NCI-H82 (cell line): ENCODE measurements around the gene GFPT2.
"Not testable (repeated sequence)": the region's sequence is repeated elsewhere in the genome, so short reads cannot be mapped to it uniquely, and the experiment has no call there.

ENCODE experiments used
- DNase-seq: peaks from one replicate; lab custom pipeline; 2025; lab: John Stamatoyannopoulos, UW

Gene GFPT2

GRCh38 chr5:180304016-180304292, 49.2 kb downstream of the GFPT2 start:
- no peak for DNase-seq

- DNase-seq = no peak
These were observed 49.7 kb downstream of the GFPT2 start for GRCh38 chr5:180303226-180304015.

- no peak for DNase-seq
These were observed 50.9 kb downstream of the GFPT2 start for GRCh38 chr5:180302256-180302655.

- DNase-seq = no peak
These were observed 51.9 kb downstream of the GFPT2 start for GRCh38 chr5:180301253-180301652.

DNA sequence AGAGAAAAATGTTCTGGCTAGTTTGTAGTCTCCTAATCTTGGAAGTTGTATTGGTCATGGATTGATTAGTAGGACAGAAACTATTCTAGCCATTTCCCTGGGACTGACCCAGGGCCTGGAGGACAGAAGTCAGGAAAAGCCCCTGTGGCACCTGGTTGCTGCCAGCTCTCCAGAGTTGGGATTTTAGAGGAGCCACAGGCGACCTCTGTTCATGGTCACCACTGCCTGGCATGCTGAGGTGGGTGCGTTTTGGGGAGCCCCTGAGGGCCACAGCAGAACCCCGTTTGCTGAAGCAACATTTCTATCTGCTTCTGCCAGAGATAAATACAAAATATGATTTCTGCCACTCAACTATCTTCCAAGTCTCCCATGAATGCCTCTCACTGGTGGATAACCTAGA, 53.6 kb downstream of the GFPT2 start:
- DNase-seq = no peak

DNA sequence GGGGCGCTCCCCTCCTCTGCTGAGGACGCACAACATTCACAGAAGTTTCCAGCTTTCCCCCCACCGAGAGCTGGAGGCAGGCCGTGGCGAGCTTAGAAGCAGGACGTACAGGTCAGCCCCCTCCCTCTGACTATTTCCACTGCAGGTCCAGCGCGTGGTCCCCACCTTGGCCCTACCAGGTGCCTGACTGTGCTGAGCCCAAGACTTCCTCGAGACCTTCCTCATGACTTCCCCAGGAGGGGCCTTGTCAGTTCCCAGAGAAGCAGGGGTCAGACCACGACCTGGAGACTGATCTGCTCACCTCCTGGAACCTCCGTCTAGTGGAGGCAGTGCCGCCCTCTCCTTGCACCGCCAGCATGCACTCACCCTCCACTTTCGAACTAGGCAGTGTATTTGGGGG, 54.1 kb downstream of the GFPT2 start:
- not testable (repeated sequence) for DNase-seq

DNA sequence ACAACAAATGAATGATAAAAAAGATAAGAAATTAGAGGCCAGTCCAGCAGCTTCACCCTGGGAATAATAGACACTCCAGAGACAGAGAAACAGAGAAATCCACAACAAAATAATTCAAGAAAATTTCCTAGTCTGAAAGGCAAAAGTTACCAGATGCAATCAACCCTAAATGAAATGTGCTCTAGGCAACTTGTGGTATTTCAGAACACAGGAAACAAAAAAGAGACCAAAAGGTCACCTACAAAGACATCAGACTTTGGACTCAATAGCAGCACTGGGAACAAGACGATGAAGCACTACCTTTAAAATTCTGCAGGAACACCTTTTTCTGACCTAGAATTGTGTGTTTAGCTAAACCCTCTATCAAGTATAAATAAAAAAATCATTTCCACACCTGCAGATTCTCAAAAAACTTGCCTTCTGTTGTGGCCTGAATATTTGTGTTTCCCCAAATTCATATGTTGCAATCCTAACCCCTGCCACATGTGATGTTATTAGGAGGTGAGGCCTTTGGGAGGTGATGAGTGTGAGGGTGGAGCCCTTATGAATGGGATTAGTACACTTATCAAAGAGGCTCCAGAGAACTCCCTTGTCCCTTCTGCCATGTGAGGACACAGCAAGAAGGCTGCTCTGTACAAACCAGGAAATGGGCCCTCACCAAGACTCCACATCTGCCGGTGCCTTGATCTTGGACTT, 55.4 kb downstream of the GFPT2 start:
- DNase-seq = peak; percentile 11

DNA sequence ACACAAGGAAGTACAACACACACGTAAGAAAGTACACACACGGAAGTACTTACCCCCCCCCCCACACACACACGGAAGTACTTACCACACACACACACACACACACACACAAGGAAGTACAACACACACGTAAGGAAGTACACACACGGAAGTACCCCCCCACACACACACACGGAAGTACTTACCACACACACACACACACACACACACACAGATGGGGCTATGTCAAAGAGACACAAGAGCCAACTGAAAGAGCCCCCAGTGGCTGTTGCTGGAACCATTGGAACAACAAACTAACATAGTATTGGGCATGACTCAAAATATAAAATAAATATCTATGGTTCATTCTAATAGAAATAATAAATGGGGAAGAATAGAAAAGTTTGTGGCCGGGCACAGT, 56.4 kb downstream of the GFPT2 start:
- DNase-seq = no peak

DNA sequence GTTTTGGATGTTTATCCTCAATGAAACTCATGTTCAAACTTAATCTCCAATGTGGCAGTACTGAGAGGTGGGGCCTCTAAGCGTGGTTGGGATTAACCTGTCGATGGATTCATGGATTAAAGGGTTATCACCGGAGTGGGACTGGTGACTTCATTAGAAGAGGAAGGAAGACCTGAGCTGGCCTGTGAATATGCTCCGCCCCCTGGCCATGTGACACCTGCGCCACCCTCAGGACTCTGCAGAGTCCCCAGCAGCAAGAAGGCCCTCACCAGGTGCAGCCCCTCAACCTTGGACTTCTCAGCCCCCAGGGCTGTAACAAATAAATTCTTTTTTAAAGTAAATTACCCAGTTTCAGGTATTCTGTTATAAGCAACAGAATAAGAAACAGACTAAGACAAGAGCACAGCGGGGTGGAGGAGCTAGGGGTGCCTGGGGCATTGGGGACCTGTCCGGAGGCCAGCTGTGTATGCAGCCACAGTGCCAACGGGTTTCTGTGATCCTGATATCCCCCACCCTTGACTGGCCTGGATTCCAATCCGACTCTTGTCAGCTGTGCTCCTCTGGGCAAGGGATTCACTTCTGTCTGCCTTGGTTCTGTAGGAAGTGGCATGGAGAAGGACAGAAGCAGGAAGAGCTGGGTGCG, 58.1 kb downstream of the GFPT2 start:
- peak; percentile 44 for DNase-seq

GRCh38 chr5:180294411-180294810, 58.7 kb downstream of the GFPT2 start:
- DNase-seq = no peak

DNA sequence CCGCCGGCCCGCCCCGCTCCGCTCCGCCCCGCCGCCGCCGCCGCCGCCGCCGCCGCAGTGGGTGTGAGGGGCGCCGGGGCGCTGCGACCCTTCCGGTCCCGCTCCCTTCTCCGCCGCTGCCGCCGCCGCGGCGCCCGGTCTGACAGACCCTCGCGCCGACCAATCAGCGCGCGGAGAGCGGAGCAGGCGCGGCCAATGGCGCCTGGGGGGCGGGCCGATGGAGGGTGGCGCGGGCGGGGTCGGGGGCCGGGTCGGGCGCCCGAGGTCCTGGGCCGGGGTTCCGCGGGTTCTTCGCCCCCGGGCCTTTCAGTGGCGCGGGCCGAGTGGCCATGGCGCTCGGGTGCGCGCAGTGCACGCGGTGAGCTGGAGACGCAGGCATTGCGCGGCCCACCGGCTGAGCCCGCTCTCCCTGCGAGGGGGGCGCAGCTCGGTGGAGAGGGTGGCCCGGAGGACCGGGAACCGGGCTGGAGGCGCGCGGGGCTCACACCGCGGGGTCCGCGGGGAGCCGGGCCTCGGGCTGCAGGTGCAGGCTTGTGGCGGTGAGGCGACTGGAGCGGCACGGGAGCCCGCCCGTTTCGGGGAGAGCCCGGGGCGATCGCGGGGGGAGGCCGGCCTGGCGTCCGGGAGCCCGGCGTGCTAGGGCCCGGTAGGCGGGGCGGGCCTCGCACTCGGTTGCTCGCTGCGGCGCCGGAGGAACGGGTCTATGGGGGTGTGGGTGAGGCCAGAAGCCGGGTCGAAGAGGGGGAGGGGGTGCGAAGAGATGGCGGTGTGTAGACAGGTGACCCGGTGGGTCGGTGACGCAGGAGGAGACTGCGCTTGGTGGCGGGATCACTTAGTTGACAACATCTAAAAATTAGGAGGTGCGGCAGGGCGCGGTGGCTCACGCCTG, 60.9 kb downstream of the GFPT2 start, which contains the start of gene MAPK9:
TSS of gene MAPK9 (minus strand) at position 141 of the 889 bp plus-strand sequence. CDS start 11,522 bp downstream, outside the sequence.
- DNase-seq = peak; percentile 88

DNA sequence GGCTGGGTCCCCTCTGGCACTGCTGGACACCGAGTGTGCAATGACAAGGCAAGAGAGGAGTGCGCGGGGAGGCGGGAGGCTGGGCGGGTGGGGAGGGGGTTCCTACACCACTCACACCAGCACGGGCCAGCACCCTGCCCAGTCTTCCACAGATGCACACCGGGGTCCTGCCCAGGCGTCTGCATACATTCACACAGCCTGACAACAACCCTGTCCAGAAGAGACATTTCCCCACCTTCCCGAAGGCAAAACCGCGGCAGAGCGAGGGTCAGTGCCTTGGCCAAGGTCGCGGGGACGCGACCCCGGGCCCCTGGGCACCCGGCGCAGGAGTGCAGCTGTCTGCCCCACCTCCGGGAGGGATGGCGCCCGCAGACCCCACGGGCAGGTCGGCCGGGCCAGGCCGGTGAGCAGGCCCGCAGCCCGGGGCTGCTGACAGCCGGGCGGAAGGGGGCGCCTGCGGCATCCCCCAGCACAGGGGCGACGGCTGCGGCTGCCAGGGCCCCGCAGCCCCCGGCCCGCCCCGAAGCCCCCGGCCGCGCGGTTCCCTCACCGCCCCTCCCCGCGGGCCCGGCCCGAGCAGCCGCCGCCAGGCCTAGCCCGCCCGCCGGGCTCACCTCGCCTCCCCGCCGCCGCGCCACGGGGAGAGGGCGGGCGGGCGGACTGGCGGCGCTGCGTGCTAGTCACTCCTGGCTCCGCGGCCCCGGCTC, 61.7 kb downstream of the GFPT2 start:
- peak; percentile 23 for DNase-seq

DNA sequence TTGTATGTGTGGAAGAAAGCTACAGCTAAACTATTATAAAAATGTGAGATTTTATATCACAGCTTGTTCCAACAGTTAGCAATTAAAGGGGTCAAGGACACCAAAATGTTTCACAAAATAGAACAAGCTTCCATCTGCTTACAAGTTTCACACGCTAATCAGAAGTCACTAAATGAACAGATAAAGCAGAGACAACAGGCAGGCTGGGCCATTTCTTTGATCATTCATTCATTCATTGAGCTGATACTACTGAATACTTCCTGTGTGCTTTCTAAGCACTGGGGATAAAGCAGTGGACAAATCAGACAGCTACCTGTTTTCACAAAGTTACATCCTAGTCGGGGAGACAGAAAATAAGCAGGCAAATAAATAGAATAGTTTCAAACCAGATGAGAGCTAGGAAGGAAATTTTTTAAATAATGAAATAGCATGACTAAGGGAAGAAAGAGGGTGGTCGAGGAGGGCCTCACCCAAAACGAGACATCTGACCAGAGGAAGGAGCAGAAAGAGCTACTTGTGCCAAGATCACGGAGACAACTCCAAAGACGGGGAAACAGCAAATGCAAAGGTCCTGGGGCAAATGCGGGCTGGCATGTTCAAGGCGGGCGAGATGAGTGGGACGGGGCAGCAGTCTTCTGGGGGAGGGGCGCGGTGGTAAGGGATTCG, 62.4 kb downstream of the GFPT2 start:
- no peak for DNase-seq

DNA sequence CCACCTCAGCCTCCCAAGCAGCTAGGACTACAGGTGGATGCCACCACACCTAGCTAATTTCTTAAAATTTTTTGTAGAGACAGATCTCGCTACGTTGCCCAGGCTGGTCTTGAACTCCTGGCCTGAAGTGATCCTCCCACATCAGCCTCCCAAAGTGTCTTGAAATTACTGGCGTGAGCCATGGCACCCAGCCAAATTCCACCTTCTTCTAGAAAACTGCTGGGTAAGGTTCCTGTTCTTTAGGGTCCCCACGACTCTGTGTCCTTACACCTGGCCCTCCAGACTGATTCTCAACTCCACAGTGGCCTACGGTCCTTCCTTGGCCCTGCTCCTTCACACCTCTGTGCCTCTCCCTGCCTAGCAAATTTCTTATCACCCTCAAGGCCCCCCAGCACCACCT, 63.2 kb downstream of the GFPT2 start:
- DNase-seq = peak; percentile 3

GRCh38 chr5:180289433-180289832, 63.7 kb downstream of the GFPT2 start:
- DNase-seq = no peak

DNA sequence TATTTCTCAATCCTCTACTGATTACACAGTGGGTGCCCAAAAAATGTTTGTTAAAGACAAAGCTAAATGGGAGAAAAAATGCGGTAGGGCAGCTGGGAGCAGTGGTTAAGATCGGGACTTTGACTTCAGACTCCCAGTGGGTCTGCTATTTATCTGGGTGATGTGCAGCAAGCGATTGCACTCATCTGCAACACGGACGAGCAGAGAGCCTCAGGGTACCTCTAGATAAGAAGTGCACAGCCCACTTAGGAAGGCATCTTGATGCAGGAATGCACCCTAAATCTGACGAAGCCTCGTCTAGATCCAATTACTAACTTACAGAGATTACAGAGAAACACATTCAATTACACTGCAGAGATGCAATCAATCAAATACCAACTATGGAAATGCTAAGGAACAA, 65.3 kb downstream of the GFPT2 start:
- DNase-seq = peak; percentile 17

DNA sequence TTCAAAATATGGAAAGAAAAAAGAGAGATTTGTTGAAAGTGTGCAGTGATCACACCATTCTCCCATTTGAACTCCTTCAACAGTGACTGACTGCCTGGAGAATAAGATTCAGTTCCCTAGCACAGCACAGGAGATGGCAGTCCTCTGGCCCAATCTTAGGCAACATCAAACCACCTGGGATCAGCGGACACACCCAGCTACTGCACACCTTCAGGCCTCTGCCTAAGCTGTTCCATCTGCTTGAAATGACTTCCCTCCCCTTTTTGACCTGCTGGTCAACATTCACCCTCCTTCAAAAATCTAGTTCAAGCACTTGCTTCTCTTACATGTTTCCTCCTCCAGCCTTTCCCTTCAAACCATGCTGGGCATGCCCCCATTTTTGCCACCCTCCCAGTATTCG, 65.7 kb downstream of the GFPT2 start:
- DNase-seq = no peak

GRCh38 chr5:180284149-180284548, 69.0 kb downstream of the GFPT2 start:
- no peak for DNase-seq

GRCh38 chr5:180283026-180283615, 70.0 kb downstream of the GFPT2 start:
- no peak for DNase-seq

DNA sequence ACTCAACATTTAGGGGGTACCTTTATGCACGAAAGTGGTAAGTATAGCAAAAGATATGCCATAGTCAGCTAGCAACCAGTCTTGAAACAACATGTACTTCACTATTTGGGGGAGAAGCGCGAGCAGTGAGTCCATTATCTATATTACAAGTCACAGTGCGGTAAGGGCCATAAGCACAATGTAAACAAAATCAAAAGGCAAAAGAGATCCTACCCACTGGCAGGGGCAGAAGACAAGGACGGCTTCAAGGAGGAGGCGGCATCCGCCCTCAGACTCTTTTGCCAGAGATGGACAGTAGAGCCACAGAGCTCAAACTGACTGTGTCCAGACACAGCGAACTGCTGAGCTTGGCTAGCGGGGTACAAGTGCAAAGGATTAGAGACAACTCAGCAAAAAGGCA, 70.9 kb downstream of the GFPT2 start:
- DNase-seq = no peak

GRCh38 chr5:180281706-180282105, 71.4 kb downstream of the GFPT2 start:
- DNase-seq = no peak
